Measurements from ENCODE around the gene JAZF1. TPM values are rescaled to one million over a fixed set of nuclear protein-coding genes. Genes with fewer than 3 reads are reported as not detected.
"Not testable (repeated sequence)": the region's sequence is repeated elsewhere in the genome, so short reads cannot be mapped to it uniquely, and the experiment has no call there.

Gene JAZF1
- total and polyA plus RNA-seq, 9 of the 15 experiments (the other 6 are each of a cell fraction or from before 2014, with no cell fraction given) = 0.04 to 0.64 (median 0.11) TPM; not detected in 3

DNA sequence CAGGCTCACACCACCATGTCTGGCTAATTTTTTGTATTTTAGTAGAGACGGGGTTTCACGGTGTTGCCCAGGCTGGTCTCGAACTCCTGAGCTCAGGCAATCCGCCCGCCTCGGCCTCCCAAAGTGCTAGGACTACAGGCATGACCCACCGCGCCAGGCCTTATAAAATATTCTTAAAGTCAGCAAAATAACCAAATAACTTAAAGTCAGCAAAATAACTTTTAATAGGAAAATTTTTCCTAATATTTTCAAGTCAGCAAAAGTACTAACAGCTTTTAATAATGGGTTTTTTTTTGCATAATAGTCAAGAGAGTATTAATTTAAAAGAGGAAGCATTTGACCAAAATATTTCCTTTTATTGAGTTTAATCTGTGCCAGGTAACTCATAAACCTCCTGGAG lies 258.2 kb downstream of the JAZF1 start:
- H3K4me1 ChIP-seq (replicated peaks in 1 of 2; ENCODE audit: control insufficient read depth in 2 of 2, insufficient read depth in 2 of 2, low read length in 2 of 2); H3K9me3 ChIP-seq (replicated peaks; ENCODE audit: control insufficient read depth, insufficient read depth, low read depth, low read length); H4K20me1 ChIP-seq (replicated peaks; ENCODE audit: control insufficient read depth, insufficient read depth, low read length); BruUV-seq (replicated peaks); H3K9me1 ChIP-seq (ENCODE audit: control insufficient read depth, insufficient read depth, low read length); DNase-seq (ENCODE audit: extremely low read depth in 1 of 4, low spot score in 3 of 4); ATAC-seq; FAIRE-seq; H3K4me3 ChIP-seq; POLR2A ChIA-PET; H3K79me2 ChIP-seq (ENCODE audit: control insufficient read depth, insufficient read depth, low read length); H3K4me2 ChIP-seq (ENCODE audit: insufficient read depth, low read length); H3K9ac ChIP-seq (ENCODE audit: insufficient read depth in 1 of 2, low read depth in 2 of 2, low read length in 2 of 2); H3K36me3 ChIP-seq (ENCODE audit: control insufficient read depth, insufficient read depth, low read length); H2AFZ ChIP-seq (ENCODE audit: low read depth, low read length); H3K27ac ChIP-seq (ENCODE audit: extremely low read depth, low read depth, low read length): not testable (repeated sequence)
- intact Hi-C loops (cut with micrococcal nuclease) = loop anchor here (5.0 to 10.0 kb wide), 2 partner anchors 100 to 178 kb away; partner anchors contain the start of gene TAX1BP1
- peaks cover 16 to 18% of the 10 kb centered on the region in 2 experiments; a peak in 3 of 5 replicates for H3K27me3 ChIP-seq (ENCODE audit: control insufficient read depth in 2 of 2, insufficient read depth in 2 of 2, low read length in 2 of 2)
- 2% methylated on average over 8 of the region's 8 CpGs for WGBS (ENCODE audit: insufficient coverage, low coverage, missing lambda C conversion rate)
- in situ Hi-C loops (cut with MboI) = loop anchor here (5.0 kb wide), 1 partner anchor 720 kb away; the partner anchor contains the start of gene HOXA13
- CTCF ChIA-PET (ENCODE audit: low intra/inter-chr PET ratio) = interaction anchor here (1.6 to 1.8 kb wide), 2 partner anchors 726 to 1553 kb away, joined by 3 to 25 read pairs; no protein-coding TSS in a partner anchor
- TF ChIP-seq ZNF316 (IDR thresholded peaks at IDR 0.05) (peak; percentile 65), MAFG (tag; conservative IDR thresholded peaks at IDR 0.05) (peak; percentile 57), C11orf30 (IDR thresholded peaks at IDR 0.05; ENCODE audit: low read depth) (peak; percentile 50; the same call in 1 of the 2 replicates)

DNA sequence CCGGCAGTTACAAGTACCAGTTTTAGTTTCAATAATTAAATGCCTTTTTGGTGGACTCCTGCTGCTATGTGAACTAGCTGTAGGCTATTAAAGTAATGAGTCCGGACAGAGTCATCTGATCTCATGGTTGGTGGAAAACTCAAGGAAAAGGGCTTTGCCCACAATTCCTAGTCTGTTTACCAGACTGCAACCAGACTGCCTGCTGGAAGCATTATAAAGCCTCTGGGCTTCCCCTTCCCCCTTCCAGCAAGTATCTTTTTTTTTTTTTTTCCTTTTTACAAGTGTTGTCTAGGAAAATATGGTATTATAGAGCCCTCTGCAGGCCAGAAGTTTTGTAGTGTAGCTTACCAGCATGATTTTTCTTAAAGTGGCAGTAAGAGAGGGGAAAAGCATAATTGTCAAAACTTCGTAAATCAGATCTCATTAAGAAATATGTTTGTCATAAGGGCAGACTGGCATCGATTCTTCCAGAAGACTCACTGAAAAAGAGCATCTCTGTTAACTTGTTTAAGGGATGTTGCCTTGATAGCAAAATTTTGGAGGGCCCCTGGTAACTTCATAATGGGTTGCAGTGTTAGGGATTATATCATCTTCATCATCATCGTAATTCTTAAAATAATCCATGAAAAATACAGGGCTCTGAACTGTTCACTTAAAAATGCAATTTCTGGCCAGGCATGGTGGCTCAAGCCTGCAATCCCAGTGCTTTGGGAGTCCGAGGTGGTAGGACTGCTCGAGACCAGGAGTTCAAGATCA lies 259.3 kb downstream of the JAZF1 start:
- peak; percentile 10 to 64 (median 18) for DNase-seq (ENCODE audit: extremely low read depth in 1 of 4, low spot score in 3 of 4)
- in situ Hi-C loops (cut with MboI) = loop anchor here (5.0 kb wide), 1 partner anchor 719 kb away; the partner anchor contains the start of gene HOXA13
- H3K9me3 ChIP-seq (replicated peaks; ENCODE audit: control insufficient read depth, insufficient read depth, low read depth, low read length) = no peaks in the 10 kb centered on the region
- peak; percentile 82 for ATAC-seq
- no peaks in the 10 kb centered on the region for H3K36me3 ChIP-seq (ENCODE audit: control insufficient read depth, insufficient read depth, low read length)
- H3K9ac ChIP-seq (ENCODE audit: insufficient read depth in 1 of 2, low read depth in 2 of 2, low read length in 2 of 2) = no peak overlapping the region
- no peaks in the 10 kb centered on the region; the same call in 1 of the 2 replicates for H4K20me1 ChIP-seq (replicated peaks; ENCODE audit: control insufficient read depth, insufficient read depth, low read length)
- peaks cover 18 to 20% of the 10 kb centered on the region in 2 experiments; a peak in 3 of 5 replicates for H3K27me3 ChIP-seq (ENCODE audit: control insufficient read depth in 2 of 2, insufficient read depth in 2 of 2, low read length in 2 of 2)
- no TSS peak for BruUV-seq (replicated peaks)
- ChIA-PET POLR2A (interaction anchor here (0.7 kb wide), 1 partner anchor 146 kb away, joined by 3 read pairs; no protein-coding TSS in a partner anchor), CTCF (ENCODE audit: low intra/inter-chr PET ratio) (interaction anchor here (0.6 to 1.8 kb wide), 9 partner anchors 18 to 1552 kb away, joined by 3 to 25 read pairs (median 3); no protein-coding TSS in a partner anchor)
- H3K4me2 ChIP-seq (ENCODE audit: insufficient read depth, low read length) = no peak overlapping the region
- peak; percentile 85 for FAIRE-seq
- 4% methylated on average over 7 of the region's 7 CpGs for whole genome bisulfite sequencing (ENCODE audit: insufficient coverage, low coverage, missing lambda C conversion rate)
- H2AFZ ChIP-seq (ENCODE audit: low read depth, low read length) = no peak overlapping the region
- H3K79me2 ChIP-seq (ENCODE audit: control insufficient read depth, insufficient read depth, low read length) = no peaks in the 10 kb centered on the region
- H3K4me3 ChIP-seq = no peak overlapping the region
- intact Hi-C loops (cut with micrococcal nuclease) = loop anchor here (1.0 to 10.0 kb wide), 4 partner anchors 101 to 724 kb away; partner anchors contain the start of gene TAX1BP1
- H3K27ac ChIP-seq (ENCODE audit: extremely low read depth, low read depth, low read length) = no peak overlapping the region
- H3K9me1 ChIP-seq (ENCODE audit: control insufficient read depth, insufficient read depth, low read length) = no peaks in the 10 kb centered on the region
- no peaks in the 10 kb centered on the region for H3K4me1 ChIP-seq (replicated peaks in 1 of 2; ENCODE audit: control insufficient read depth in 2 of 2, insufficient read depth in 2 of 2, low read length in 2 of 2)
- TF ChIP-seq NONO (IDR thresholded peaks at IDR 0.05; ENCODE audit: low read depth in 2 of 2, low read length in 1 of 2) = no peak
- peak; percentile 44; the same call in 1 of the 2 replicates for TF ChIP-seq SMC3 (conservative IDR thresholded peaks at IDR 0.05; ENCODE audit: insufficient read depth, low read depth, low read length)
- TF ChIP-seq PTTG1 (tag; IDR thresholded peaks at IDR 0.05; ENCODE audit: low read depth) = no peak
- TF ChIP-seq, protein P1, sequence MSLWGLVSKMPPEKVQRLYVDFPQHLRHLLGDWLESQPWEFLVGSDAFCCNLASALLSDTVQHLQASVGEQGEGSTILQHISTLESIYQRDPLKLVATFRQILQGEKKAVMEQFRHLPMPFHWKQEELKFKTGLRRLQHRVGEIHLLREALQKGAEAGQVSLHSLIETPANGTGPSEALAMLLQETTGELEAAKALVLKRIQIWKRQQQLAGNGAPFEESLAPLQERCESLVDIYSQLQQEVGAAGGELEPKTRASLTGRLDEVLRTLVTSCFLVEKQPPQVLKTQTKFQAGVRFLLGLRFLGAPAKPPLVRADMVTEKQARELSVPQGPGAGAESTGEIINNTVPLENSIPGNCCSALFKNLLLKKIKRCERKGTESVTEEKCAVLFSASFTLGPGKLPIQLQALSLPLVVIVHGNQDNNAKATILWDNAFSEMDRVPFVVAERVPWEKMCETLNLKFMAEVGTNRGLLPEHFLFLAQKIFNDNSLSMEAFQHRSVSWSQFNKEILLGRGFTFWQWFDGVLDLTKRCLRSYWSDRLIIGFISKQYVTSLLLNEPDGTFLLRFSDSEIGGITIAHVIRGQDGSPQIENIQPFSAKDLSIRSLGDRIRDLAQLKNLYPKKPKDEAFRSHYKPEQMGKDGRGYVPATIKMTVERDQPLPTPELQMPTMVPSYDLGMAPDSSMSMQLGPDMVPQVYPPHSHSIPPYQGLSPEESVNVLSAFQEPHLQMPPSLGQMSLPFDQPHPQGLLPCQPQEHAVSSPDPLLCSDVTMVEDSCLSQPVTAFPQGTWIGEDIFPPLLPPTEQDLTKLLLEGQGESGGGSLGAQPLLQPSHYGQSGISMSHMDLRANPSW (CRISPR knock-in tag; IDR thresholded peaks at IDR 0.05) = no peak
- peak; percentile 98 for TF ChIP-seq ZNF384 (IDR thresholded peaks at IDR 0.05; ENCODE audit: low read depth, low read length)
- TF ChIP-seq PHB2 (IDR thresholded peaks at IDR 0.05; ENCODE audit: low read depth) = no peak
- TF ChIP-seq ZNF121 (CRISPR knock-in tag; conservative IDR thresholded peaks at IDR 0.05) = no peak

Measured in K562 (cell line).